A549 (cell line): ENCODE measurements around the gene ADAMTS2.

Experiments
- ELK1 ChIP-seq: fragments of 150-350 bp; IDR thresholded peaks from 2 replicates; pipeline ENCODE4 v1.6.1; 2014; ENCODE audit warnings: low read depth, mild to moderate bottlenecking, low read length
- MAZ ChIP-seq: fragments of 150-350 bp; IDR thresholded peaks from 2 replicates; pipeline ENCODE4 v1.6.1; 2014; ENCODE audit warnings: antibody characterized with exemption, low read depth, low read length, borderline replicate concordance
- MYC ChIP-seq: IDR thresholded peaks from 2 replicates; pipeline ENCODE4 v1.6.1; 2012; ENCODE audit warnings: mild to moderate bottlenecking, inconsistent platforms, low read length, improper control_type of control experiment, borderline replicate concordance
- REST ChIP-seq: fragments of 200-600 bp; sonication (generic); IDR thresholded peaks from 2 replicates; pipeline ENCODE4 v1.6.1; 2016; ENCODE audit warnings: antibody characterized with exemption, mild to moderate bottlenecking, moderate library complexity
- TFCP2L1 ChIP-seq: fragments of 250-450 bp; sonication (Bioruptor Pico); IDR thresholded peaks from 2 replicates; pipeline ENCODE4 v1.5.0; 2021; ENCODE audit warnings: mild to moderate bottlenecking
- ZFP36 ChIP-seq: fragments of 450-650 bp; IDR thresholded peaks from 2 replicates; pipeline ENCODE4 v1.6.1; 2014; ENCODE audit warnings: borderline replicate concordance; ENCODE audit not compliant: partially characterized antibody

GRCh38 chr5:179260324-179261070 lies 84.8 kb downstream of the ADAMTS2 start:
- TF ChIP-seq MYC (no peak), ZFP36 (no peak), ELK1 (no peak), TFCP2L1 (CRISPR knock-in tag) (no peak), REST (no peak), MAZ (no peak)
